Epithelial cell of esophagus (primary cell): ENCODE measurements around the gene AFDN.

ENCODE experiments used
- DNase-seq: peaks from one replicate; pipeline ENCODE4 v3.0.0; 2010; ENCODE audit warnings: low read depth
- H3K4me3 ChIP-seq: 2 replicates; pipeline ENCODE4 v1.5.1; 2011; ENCODE audit warnings: mild to moderate bottlenecking, low read length, control low read depth
- CTCF ChIP-seq: IDR thresholded peaks from 2 replicates; pipeline ENCODE4 v1.5.1; 2011; ENCODE audit warnings: low read depth, mild to moderate bottlenecking, low read length, control low read depth, inconsistent platforms; ENCODE audit not compliant: insufficient read depth; ENCODE audit errors: missing control alignments

The AFDN gene

GRCh38 chr6:167976708-167977107, 150.0 kb downstream of the AFDN start:
- TF ChIP-seq CTCF: no peak
- no peak for DNase-seq
- H3K4me3 ChIP-seq: no peak overlapping the region

- H3K4me3 ChIP-seq: no peak overlapping the region
- TF ChIP-seq CTCF: no peak
- no peak for DNase-seq
These were observed 151.2 kb downstream of the AFDN start for GRCh38 chr6:167977717-167978467.

- DNase-seq: no peak
- TF ChIP-seq CTCF: no peak
- H3K4me3 ChIP-seq: no peak overlapping the region
These were observed 151.9 kb downstream of the AFDN start for GRCh38 chr6:167978607-167979006.

GRCh38 chr6:167979436-167980139, 152.9 kb downstream of the AFDN start:
- H3K4me3 ChIP-seq: no peak overlapping the region
- no peak for TF ChIP-seq CTCF
- DNase-seq: no peak

GRCh38 chr6:167980911-167981580, 154.3 kb downstream of the AFDN start:
- H3K4me3 ChIP-seq: no peak overlapping the region
- DNase-seq: no peak
- TF ChIP-seq CTCF: no peak

GRCh38 chr6:167981916-167982462, 155.3 kb downstream of the AFDN start:
- DNase-seq: no peak
- H3K4me3 ChIP-seq: no peak overlapping the region
- no peak for TF ChIP-seq CTCF
